Measurements from ENCODE around the gene ECI1. TPM values are rescaled to one million over a fixed set of nuclear protein-coding genes. Genes with fewer than 3 reads are reported as not detected.

The ECI1 gene
- total RNA-seq, result 10 to 100 TPM; 28.4 to 31.3 TPM
- polyA plus RNA-seq, result 10 to 100 TPM; 63.0 to 66.0 TPM
- long read RNA-seq, donor 1, result 0 reads
- long read RNA-seq, donor 2, transcript ECI1-201 (7 exons, 1,541 nt), result major isoform, 10 of 16 reads
- long read RNA-seq, donor 2, partial matches to known transcripts, result 2 of 16 reads
- long read RNA-seq, donor 2, other reads (novel, unspliced or antisense), result 1 of 16 reads

GRCh38 chr16:2251296-2252111 lies at the start of gene ECI1:
Gene ECI1, minus strand, starts transcription at chr16:2251587. Its CDS starts 21 bp downstream, at chr16:2251566.
- WGBS, 2 donors, result 1% methylated on average over 52 to 88 of the region's 88 CpGs
- H3K9me3 ChIP-seq (ENCODE audit: control insufficient read depth, low read length), result no peaks in the 10 kb centered on the region

GRCh38 chr16:2299915-2300192 lies 48.5 kb upstream of the ECI1 start:
- Histone ChIP-seq H3K27ac (ENCODE audit: low read depth in 1 of 2, low read length in 2 of 2) (no peak overlapping the region), H3K9me3 (ENCODE audit: control insufficient read depth, low read length) (no peaks in the 10 kb centered on the region), H3K4me3 (ENCODE audit: low read length in 2 of 2) (no peak overlapping the region), H3K27me3 (ENCODE audit: control insufficient read depth in 1 of 2, insufficient read depth in 2 of 2, low read length in 1 of 2) (no peaks in the 10 kb centered on the region), H3K4me1 (ENCODE audit: control insufficient read depth in 1 of 2, insufficient read depth in 2 of 2, low read length in 2 of 2) (no peaks in the 10 kb centered on the region), H3K36me3 (ENCODE audit: control insufficient read depth in 1 of 2, insufficient read depth in 2 of 2, low read length in 1 of 2) (peaks cover 0 to 6% of the 10 kb centered on the region in 2 donors)
- 68 to 73% methylated on average over 10 of the region's 10 CpGs for WGBS, 2 donors
- intact Hi-C loops (cut with DNase I), result no loop called here
- ATAC-seq (ENCODE audit: low FRiP score), result no peak
- DNase-seq, result peak in 1 of 2 donors; percentile 20

More at GRCh38 chr16:2251296-2252111, at the start of gene ECI1:
- no peaks in the 10 kb centered on the region for H3K4me1 ChIP-seq (ENCODE audit: control insufficient read depth in 1 of 2, insufficient read depth in 2 of 2, low read length in 2 of 2)
- intact Hi-C loops (cut with DNase I), result loop anchor here (2.0 to 10.0 kb wide), 2 partner anchors 29 to 97 kb away; partner anchors contain the start of genes E4F1 (in 1 of the 2) and TRAF7 (in 1 of the 2)
- peak within 1 kb of the TSS; percentile 79 to 98 for H3K4me3 ChIP-seq (ENCODE audit: low read length in 2 of 2)
- peak; percentile 98 to 99 for DNase-seq
- peak; percentile 98 for ATAC-seq (ENCODE audit: low FRiP score)
- H3K27me3 ChIP-seq (ENCODE audit: control insufficient read depth in 1 of 2, insufficient read depth in 2 of 2, low read length in 1 of 2), result no peaks in the 10 kb centered on the region
- peaks cover 5 to 6% of the 10 kb centered on the region in 2 donors for H3K36me3 ChIP-seq (ENCODE audit: control insufficient read depth in 1 of 2, insufficient read depth in 2 of 2, low read length in 1 of 2)
- H3K27ac ChIP-seq (ENCODE audit: low read depth in 1 of 2, low read length in 2 of 2), result peak within 1 kb of the TSS in 1 of 2 donors; percentile 73

GRCh38 chr16:2299121-2299914 lies 47.9 kb upstream of the ECI1 start:
- ATAC-seq (ENCODE audit: low FRiP score), result no peak
- 79 to 80% methylated on average over 31 of the region's 31 CpGs for WGBS, 2 donors

GRCh38 chr16:2298621-2299020 lies 47.2 kb upstream of the ECI1 start:
- Histone ChIP-seq H3K27ac (ENCODE audit: low read depth in 1 of 2, low read length in 2 of 2) (no peak overlapping the region), H3K9me3 (ENCODE audit: control insufficient read depth, low read length) (no peaks in the 10 kb centered on the region), H3K36me3 (ENCODE audit: control insufficient read depth in 1 of 2, insufficient read depth in 2 of 2, low read length in 1 of 2) (peaks cover 0 to 6% of the 10 kb centered on the region in 2 donors), H3K27me3 (ENCODE audit: control insufficient read depth in 1 of 2, insufficient read depth in 2 of 2, low read length in 1 of 2) (no peaks in the 10 kb centered on the region), H3K4me1 (ENCODE audit: control insufficient read depth in 1 of 2, insufficient read depth in 2 of 2, low read length in 2 of 2) (no peaks in the 10 kb centered on the region), H3K4me3 (ENCODE audit: low read length in 2 of 2) (no peak overlapping the region)
- 84 to 90% methylated on average over 8 to 9 of the region's 9 CpGs for WGBS, 2 donors
- ATAC-seq (ENCODE audit: low FRiP score) (no peak), DNase-seq (no peak)
- intact Hi-C loops (cut with DNase I), result no loop called here

More at GRCh38 chr16:2299121-2299914, 47.9 kb upstream of the ECI1 start:
- H3K27me3 ChIP-seq (ENCODE audit: control insufficient read depth in 1 of 2, insufficient read depth in 2 of 2, low read length in 1 of 2), result no peaks in the 10 kb centered on the region
- H3K4me1 ChIP-seq (ENCODE audit: control insufficient read depth in 1 of 2, insufficient read depth in 2 of 2, low read length in 2 of 2), result no peaks in the 10 kb centered on the region
- peaks cover 0 to 6% of the 10 kb centered on the region in 2 donors for H3K36me3 ChIP-seq (ENCODE audit: control insufficient read depth in 1 of 2, insufficient read depth in 2 of 2, low read length in 1 of 2)
- DNase-seq, result peak in 1 of 2 donors; percentile 34
- no peaks in the 10 kb centered on the region for H3K9me3 ChIP-seq (ENCODE audit: control insufficient read depth, low read length)
- no peak overlapping the region for H3K4me3 ChIP-seq (ENCODE audit: low read length in 2 of 2)
- no peak overlapping the region for H3K27ac ChIP-seq (ENCODE audit: low read depth in 1 of 2, low read length in 2 of 2)
- intact Hi-C loops (cut with DNase I), result no loop called here

GRCh38 chr16:2297506-2297860 lies 46.1 kb upstream of the ECI1 start:
- Histone ChIP-seq H3K4me1 (ENCODE audit: control insufficient read depth in 1 of 2, insufficient read depth in 2 of 2, low read length in 2 of 2) (no peaks in the 10 kb centered on the region), H3K27me3 (ENCODE audit: control insufficient read depth in 1 of 2, insufficient read depth in 2 of 2, low read length in 1 of 2) (no peaks in the 10 kb centered on the region), H3K9me3 (ENCODE audit: control insufficient read depth, low read length) (no peaks in the 10 kb centered on the region), H3K4me3 (ENCODE audit: low read length in 2 of 2) (no peak overlapping the region), H3K27ac (ENCODE audit: low read depth in 1 of 2, low read length in 2 of 2) (no peak overlapping the region), H3K36me3 (ENCODE audit: control insufficient read depth in 1 of 2, insufficient read depth in 2 of 2, low read length in 1 of 2) (peaks cover 0 to 6% of the 10 kb centered on the region in 2 donors)
- intact Hi-C loops (cut with DNase I), result no loop called here
- 94 to 95% methylated on average over 22 of the region's 22 CpGs for WGBS, 2 donors
- DNase-seq (no peak), ATAC-seq (ENCODE audit: low FRiP score) (peak; percentile 19)

- no peaks in the 10 kb centered on the region for H3K27me3 ChIP-seq (ENCODE audit: control insufficient read depth in 1 of 2, insufficient read depth in 2 of 2, low read length in 1 of 2)
- 80% methylated on average over 23 of the region's 23 CpGs for WGBS, 2 donors
- H3K27ac ChIP-seq (ENCODE audit: low read depth in 1 of 2, low read length in 2 of 2), result no peak overlapping the region
- no peak for ATAC-seq (ENCODE audit: low FRiP score)
- no peak overlapping the region for H3K4me3 ChIP-seq (ENCODE audit: low read length in 2 of 2)
- H3K36me3 ChIP-seq (ENCODE audit: control insufficient read depth in 1 of 2, insufficient read depth in 2 of 2, low read length in 1 of 2), result peaks cover 0 to 6% of the 10 kb centered on the region in 2 donors
- no peaks in the 10 kb centered on the region for H3K4me1 ChIP-seq (ENCODE audit: control insufficient read depth in 1 of 2, insufficient read depth in 2 of 2, low read length in 2 of 2)
- intact Hi-C loops (cut with DNase I), result no loop called here
- peak in 1 of 2 donors; percentile 49 for DNase-seq
- H3K9me3 ChIP-seq (ENCODE audit: control insufficient read depth, low read length), result no peaks in the 10 kb centered on the region
Measured at GRCh38 chr16:2296661-2297505, 45.5 kb upstream of the ECI1 start.

- Histone ChIP-seq H3K4me1 (ENCODE audit: control insufficient read depth in 1 of 2, insufficient read depth in 2 of 2, low read length in 2 of 2) (no peaks in the 10 kb centered on the region), H3K27me3 (ENCODE audit: control insufficient read depth in 1 of 2, insufficient read depth in 2 of 2, low read length in 1 of 2) (no peaks in the 10 kb centered on the region), H3K27ac (ENCODE audit: low read depth in 1 of 2, low read length in 2 of 2) (no peak overlapping the region), H3K36me3 (ENCODE audit: control insufficient read depth in 1 of 2, insufficient read depth in 2 of 2, low read length in 1 of 2) (peaks cover 0 to 6% of the 10 kb centered on the region in 2 donors), H3K4me3 (ENCODE audit: low read length in 2 of 2) (no peak overlapping the region), H3K9me3 (ENCODE audit: control insufficient read depth, low read length) (no peaks in the 10 kb centered on the region)
- 89 to 91% methylated on average over 21 of the region's 21 CpGs for WGBS, 2 donors
- intact Hi-C loops (cut with DNase I), result no loop called here
- peak; percentile 19 for ATAC-seq (ENCODE audit: low FRiP score)
- DNase-seq, result no peak
Measured at GRCh38 chr16:2295056-2295798, 43.8 kb upstream of the ECI1 start.

Measured in aorta (tissue), 5 donors.